GM12892 (cell line): ENCODE data around the gene POLN.

Source experiments
- POLR2AphosphoS5 ChIP-seq: IDR thresholded peaks from 2 replicates; pipeline ENCODE4 v1.6.1; 2011; ENCODE audit warnings: low read depth, low read length, control low read depth
- TAF1 ChIP-seq: IDR thresholded peaks from 2 replicates; pipeline ENCODE4 v1.6.1; 2011; ENCODE audit warnings: low read depth, mild to moderate bottlenecking, control low read depth, low read length, borderline replicate concordance

DNA sequence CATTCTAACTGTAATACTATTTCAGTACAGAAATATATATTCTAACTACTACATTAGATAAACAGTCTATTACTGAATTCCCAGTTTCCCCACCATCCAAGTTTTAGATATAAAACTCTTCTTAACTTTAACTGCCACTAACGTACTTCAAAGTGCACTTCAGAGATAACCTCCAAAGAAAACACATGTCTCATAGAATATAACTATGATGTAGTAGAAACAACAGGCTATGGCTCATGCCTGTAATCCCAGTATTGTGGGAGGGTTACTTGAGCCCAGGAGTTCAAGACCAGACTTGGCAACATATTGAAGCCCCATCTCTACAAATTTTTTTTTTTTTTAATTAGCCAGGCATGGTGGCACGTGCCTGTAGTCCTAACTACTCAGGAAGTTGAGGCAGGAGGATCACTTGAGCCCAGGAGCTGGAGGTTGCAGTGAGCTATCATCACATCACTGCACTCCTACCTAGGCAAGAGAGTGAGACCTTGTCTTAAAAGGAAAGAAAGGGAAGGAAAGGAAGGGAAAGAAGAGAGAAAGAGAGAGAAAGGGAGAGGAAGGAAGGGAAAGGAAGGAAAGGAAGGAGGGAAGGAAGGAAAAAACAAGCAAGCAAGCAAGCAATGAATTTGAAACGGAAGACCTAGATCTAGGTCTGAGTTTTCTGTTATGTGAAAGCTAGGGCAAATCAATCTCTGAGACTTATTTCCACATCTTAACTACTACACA, 4.8 kb downstream of the POLN start:
- TF ChIP-seq POLR2AphosphoS5, result no peak
- no peak for TF ChIP-seq TAF1
